CD14-positive monocyte (primary cell): ENCODE data around the gene RNF169. TPM values are rescaled to one million over a fixed set of nuclear protein-coding genes. Genes with fewer than 3 reads are reported as not detected.
A peak's percentile ranks its signal among the peaks of the same experiment; 100 is the strongest.

Experiments
- DNase-seq, 3 donors: peaks; one replicate each; pipeline ENCODE4 v3.0.0-alpha.2; 2011 to 2022
- H2AFZ ChIP-seq: 2 replicates; pipeline ENCODE4 v1.6.0; 2012; ENCODE audit warnings: mild to moderate bottlenecking, low read depth, low read length, inconsistent platforms; ENCODE audit not compliant: insufficient read depth, poor library complexity, severe bottlenecking
- H3K27ac ChIP-seq, 2 donors: 1 replicate in 1 of 2; 2 replicates in 1 of 2; pipeline ENCODE4 v1.5.1; 2012 to 2013; ENCODE audit warnings: low read length in 2 of 2, control low read depth in 1 of 2, inconsistent platforms in 1 of 2, low read depth in 1 of 2, mild to moderate bottlenecking in 1 of 2
- H3K27me3 ChIP-seq, 2 donors: one replicate each; pipeline versions ENCODE4 v1.6.0 to v1.6.1; 2011 to 2013; ENCODE audit warnings: low read length in 2 of 2; ENCODE audit not compliant: control insufficient read depth in 2 of 2, insufficient read depth in 2 of 2
- H3K36me3 ChIP-seq, 2 donors: replicated peaks in 1 of 2; 1 replicate in 1 of 2; 2 replicates in 1 of 2; pipeline versions ENCODE4 v1.5.1 to v1.6.1; 2012 to 2013; ENCODE audit warnings: low read length in 2 of 2, control low read depth in 1 of 2, inconsistent platforms in 1 of 2, mild to moderate bottlenecking in 1 of 2; ENCODE audit not compliant: insufficient read depth in 2 of 2, control insufficient read depth in 1 of 2
- H3K4me1 ChIP-seq, 2 donors: 1 replicate in 1 of 2; 2 replicates in 1 of 2; pipeline versions ENCODE4 v1.5.1 to v1.6.1; 2012 to 2013; ENCODE audit warnings: low read length in 2 of 2, control low read depth in 1 of 2, inconsistent platforms in 1 of 2, mild to moderate bottlenecking in 1 of 2, moderate library complexity in 1 of 2; ENCODE audit not compliant: insufficient read depth in 2 of 2, control insufficient read depth in 1 of 2
- H3K4me2 ChIP-seq: replicated peaks from 2 replicates; pipeline ENCODE3; 2012; ENCODE audit warnings: low read length, moderate library complexity, mild to moderate bottlenecking; ENCODE audit not compliant: poor library complexity, severe bottlenecking; ENCODE audit errors: extremely low read depth
- H3K4me3 ChIP-seq, 3 experiments: fragments of 200-600 bp in 1 of 3; sonication (generic) in 1 of 3; replicated peaks in 1 of 3; 1 replicate in 2 of 3; 2 replicates in 1 of 3; pipeline ENCODE4 v1.5.1; 2011 to 2013; ENCODE audit warnings: low read length in 3 of 3, mild to moderate bottlenecking in 3 of 3, control low read depth in 2 of 3, low read depth in 2 of 3, inconsistent platforms in 1 of 3, moderate library complexity in 1 of 3
- H3K79me2 ChIP-seq: 2 replicates; pipeline ENCODE4 v1.6.0; 2012; ENCODE audit warnings: mild to moderate bottlenecking, control low read depth, inconsistent platforms, low read length, moderate library complexity; ENCODE audit not compliant: insufficient read depth
- H3K9ac ChIP-seq: 2 replicates; pipeline ENCODE4 v1.6.0; 2017; ENCODE audit warnings: low read length, mild to moderate bottlenecking; ENCODE audit not compliant: insufficient read depth, poor library complexity, severe bottlenecking
- H3K9me3 ChIP-seq, 2 donors: replicated peaks in 1 of 2; 1 replicate in 1 of 2; 2 replicates in 1 of 2; pipeline versions ENCODE4 v1.5.1 to v1.6.1; 2012 to 2013; ENCODE audit warnings: low read length in 2 of 2, control low read depth in 1 of 2; ENCODE audit not compliant: control insufficient read depth in 1 of 2, insufficient read depth in 1 of 2
- H4K20me1 ChIP-seq: 2 replicates; pipeline ENCODE4 v1.6.0; 2012; ENCODE audit warnings: mild to moderate bottlenecking, low read length, control low read depth, moderate library complexity; ENCODE audit not compliant: insufficient read depth
- H3K27ac Mint-ChIP-seq, 7 donors: one replicate each; pipeline ENCODE4 v1.8.0; 2020; ENCODE audit warnings: mild to moderate bottlenecking in 7 of 7, mixed read lengths in 7 of 7, moderate library complexity in 6 of 7, inconsistent platforms in 2 of 7
- H3K27me3 Mint-ChIP-seq, 3 donors: one replicate each; pipeline ENCODE4 v1.8.0; 2021 to 2022; ENCODE audit warnings: low read depth in 3 of 3, mild to moderate bottlenecking in 3 of 3, mixed read lengths in 3 of 3, moderate library complexity in 3 of 3, inconsistent platforms in 1 of 3
- H3K36me3 Mint-ChIP-seq, 2 donors: one replicate each; pipeline ENCODE4 v1.8.0; 2020; ENCODE audit warnings: mixed read lengths in 2 of 2, inconsistent platforms in 1 of 2, mild to moderate bottlenecking in 1 of 2
- H3K4me1 Mint-ChIP-seq: one replicate; pipeline ENCODE4 v1.8.0; 2020; ENCODE audit warnings: mild to moderate bottlenecking, mixed read lengths
- H3K4me3 Mint-ChIP-seq, 2 donors: one replicate each; pipeline ENCODE4 v1.8.0; 2020; ENCODE audit warnings: mild to moderate bottlenecking in 2 of 2, mixed read lengths in 2 of 2, moderate library complexity in 1 of 2
- H3K9me3 Mint-ChIP-seq, 7 donors: one replicate each; pipeline ENCODE4 v1.8.0; 2020 to 2022; ENCODE audit warnings: mixed read lengths in 7 of 7, mild to moderate bottlenecking in 6 of 7, moderate library complexity in 6 of 7, inconsistent platforms in 2 of 7
- WGBS: methylation state at CpG from one replicate; pipeline ENCODE4 v1.1.5; 2013; ENCODE audit warnings: missing lambda C conversion rate; ENCODE audit not compliant: insufficient coverage; 5-methylcytosine and 5-hydroxymethylcytosine counted together
- intact Hi-C, 2 donors: fragments of 100-400 bp; cut with micrococcal nuclease; formaldehyde crosslinking; loops; one replicate each; pipeline versions ENCODE4 v1.15.0 to v1.15.1; 2023
- polyA plus RNA-seq, 3 donors: library from polyadenylated mRNA; depleted of rRNA in 1 of 3; unstranded in 2 of 3; stranded (reverse) in 1 of 3; fragments of 300-500 nt in 2 of 3; fragments of >200 nt in 1 of 3; fragmentation: Illumina TruSeq in 2 of 3; gene quantifications; 1 replicate in 2 of 3; 2 replicates in 1 of 3; pipeline ENCODE4 v1.2.3, GENCODE V29; 2012 to 2021
- TF ChIP-seq, protein P1 (sequence below): fragments of 200-600 bp; IDR thresholded peaks from one replicate; pipeline ENCODE4 v1.8.0; 2022; ENCODE audit warnings: antibody characterized with exemption, mild to moderate bottlenecking

The RNF169 gene
- polyA plus RNA-seq, 3 donors = 1.4 to 16.2 (median 2.0) TPM

DNA sequence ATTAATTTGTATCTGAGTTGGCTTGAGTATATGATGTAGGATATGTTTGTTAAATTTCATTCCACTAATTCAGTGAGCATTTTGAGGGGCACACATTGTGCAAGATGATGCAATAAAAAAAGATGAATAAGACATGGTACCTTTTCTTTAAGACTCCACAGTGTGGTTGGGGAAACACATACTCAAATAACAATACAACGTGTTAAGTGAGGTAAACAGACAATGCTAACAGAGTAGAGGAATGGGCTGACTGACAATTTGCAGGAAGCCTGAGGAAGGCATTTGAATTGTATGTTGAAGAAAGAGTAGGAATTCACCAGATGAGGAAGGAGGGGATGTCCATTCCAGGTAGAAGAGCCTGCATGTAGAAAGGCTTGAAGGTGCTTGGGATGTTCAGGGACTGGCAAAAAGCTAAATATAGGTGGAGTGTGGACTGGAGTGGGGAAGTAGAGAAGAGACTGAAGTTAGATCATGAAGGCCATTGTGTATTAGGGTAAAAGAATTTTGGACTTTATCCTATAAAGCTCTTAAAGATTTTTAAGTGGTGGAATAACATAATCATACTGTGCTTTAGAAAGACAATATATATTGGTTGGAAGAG, 6.8 kb downstream of the RNF169 start:
- peaks cover 61% of the 10 kb centered on the region for H4K20me1 ChIP-seq
- WGBS = no CpG with 5 or more reads among the region's 1 CpG
- no peak overlapping the region for H3K4me2 ChIP-seq
- Mint-ChIP-seq H3K4me3 (no peak overlapping the region), H3K9me3 (peaks cover 0 to 6% (median 4%) of the 10 kb centered on the region in 7 donors), H3K27ac (no peak overlapping the region), H3K36me3 (peaks cover 0 to 9% of the 10 kb centered on the region in 2 donors), H3K4me1 (peaks cover 39% of the 10 kb centered on the region), H3K27me3 (no peaks in the 10 kb centered on the region)
- H3K9me3 ChIP-seq = no peaks in the 10 kb centered on the region
- H3K27me3 ChIP-seq = no peaks in the 10 kb centered on the region
- H3K27ac ChIP-seq = peak overlapping the region in 1 of 2 donors; percentile 17
- no peaks in the 10 kb centered on the region for H3K36me3 ChIP-seq
- no peak overlapping the region for H3K4me3 ChIP-seq
- peaks cover 7 to 28% of the 10 kb centered on the region in 2 donors for H3K4me1 ChIP-seq
- intact Hi-C loops = no loop called here
- TF ChIP-seq, protein P1, sequence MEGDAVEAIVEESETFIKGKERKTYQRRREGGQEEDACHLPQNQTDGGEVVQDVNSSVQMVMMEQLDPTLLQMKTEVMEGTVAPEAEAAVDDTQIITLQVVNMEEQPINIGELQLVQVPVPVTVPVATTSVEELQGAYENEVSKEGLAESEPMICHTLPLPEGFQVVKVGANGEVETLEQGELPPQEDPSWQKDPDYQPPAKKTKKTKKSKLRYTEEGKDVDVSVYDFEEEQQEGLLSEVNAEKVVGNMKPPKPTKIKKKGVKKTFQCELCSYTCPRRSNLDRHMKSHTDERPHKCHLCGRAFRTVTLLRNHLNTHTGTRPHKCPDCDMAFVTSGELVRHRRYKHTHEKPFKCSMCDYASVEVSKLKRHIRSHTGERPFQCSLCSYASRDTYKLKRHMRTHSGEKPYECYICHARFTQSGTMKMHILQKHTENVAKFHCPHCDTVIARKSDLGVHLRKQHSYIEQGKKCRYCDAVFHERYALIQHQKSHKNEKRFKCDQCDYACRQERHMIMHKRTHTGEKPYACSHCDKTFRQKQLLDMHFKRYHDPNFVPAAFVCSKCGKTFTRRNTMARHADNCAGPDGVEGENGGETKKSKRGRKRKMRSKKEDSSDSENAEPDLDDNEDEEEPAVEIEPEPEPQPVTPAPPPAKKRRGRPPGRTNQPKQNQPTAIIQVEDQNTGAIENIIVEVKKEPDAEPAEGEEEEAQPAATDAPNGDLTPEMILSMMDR = no peak
- no peak overlapping the region for H3K9ac ChIP-seq
- H2AFZ ChIP-seq = no peak overlapping the region
- no peak for DNase-seq
- H3K79me2 ChIP-seq = peaks cover 62% of the 10 kb centered on the region

DNA sequence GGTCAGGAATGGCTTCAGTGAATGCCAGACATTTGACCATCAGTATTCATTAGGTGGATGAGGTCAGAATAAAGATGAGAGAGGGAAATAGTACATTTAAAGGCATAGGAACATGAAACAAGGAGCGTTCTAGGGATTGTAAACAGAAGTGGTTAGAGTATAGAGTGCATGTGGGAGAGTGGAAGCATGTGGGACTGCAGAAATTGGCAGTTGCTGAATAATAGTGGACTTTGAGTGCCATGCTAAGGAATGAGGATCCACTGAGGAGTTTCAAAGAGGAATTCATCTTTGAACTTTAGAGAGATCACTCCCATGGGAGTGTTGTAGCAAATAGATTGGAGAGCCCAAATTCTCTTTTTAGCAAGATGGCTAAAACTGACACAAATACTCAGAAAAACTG, 7.9 kb downstream of the RNF169 start:
- Mint-ChIP-seq H3K4me3 (no peak overlapping the region), H3K4me1 (peaks cover 31% of the 10 kb centered on the region), H3K27ac (no peak overlapping the region), H3K9me3 (peaks cover 1 to 7% (median 5%) of the 10 kb centered on the region in 7 donors), H3K36me3 (peaks cover 0 to 6% of the 10 kb centered on the region in 2 donors), H3K27me3 (no peaks in the 10 kb centered on the region)
- H3K9ac ChIP-seq = no peak overlapping the region
- no peak overlapping the region for H3K4me3 ChIP-seq
- WGBS = 100% methylated on average over 1 of the region's 1 CpG
- peaks cover 51% of the 10 kb centered on the region for H4K20me1 ChIP-seq
- peaks cover 52% of the 10 kb centered on the region for H3K79me2 ChIP-seq
- H3K27ac ChIP-seq = no peak overlapping the region
- DNase-seq = no peak
- no peaks in the 10 kb centered on the region for H3K36me3 ChIP-seq
- TF ChIP-seq, protein P1 = no peak
- no peak overlapping the region for H2AFZ ChIP-seq
- no peaks in the 10 kb centered on the region for H3K9me3 ChIP-seq
- intact Hi-C loops = no loop called here
- H3K4me1 ChIP-seq = peaks cover 0 to 17% of the 10 kb centered on the region in 2 donors
- no peak overlapping the region for H3K4me2 ChIP-seq
- no peaks in the 10 kb centered on the region for H3K27me3 ChIP-seq
